GM21529 (cell line): ENCODE results near the gene KCNIP3.

Experiments
- ATAC-seq: cut with Tn5 transposase; IDR thresholded peaks from one replicate; pipeline ENCODE4 v1.9.1; 2021; ENCODE audit not compliant: unreplicated experiment

The KCNIP3 gene

DNA sequence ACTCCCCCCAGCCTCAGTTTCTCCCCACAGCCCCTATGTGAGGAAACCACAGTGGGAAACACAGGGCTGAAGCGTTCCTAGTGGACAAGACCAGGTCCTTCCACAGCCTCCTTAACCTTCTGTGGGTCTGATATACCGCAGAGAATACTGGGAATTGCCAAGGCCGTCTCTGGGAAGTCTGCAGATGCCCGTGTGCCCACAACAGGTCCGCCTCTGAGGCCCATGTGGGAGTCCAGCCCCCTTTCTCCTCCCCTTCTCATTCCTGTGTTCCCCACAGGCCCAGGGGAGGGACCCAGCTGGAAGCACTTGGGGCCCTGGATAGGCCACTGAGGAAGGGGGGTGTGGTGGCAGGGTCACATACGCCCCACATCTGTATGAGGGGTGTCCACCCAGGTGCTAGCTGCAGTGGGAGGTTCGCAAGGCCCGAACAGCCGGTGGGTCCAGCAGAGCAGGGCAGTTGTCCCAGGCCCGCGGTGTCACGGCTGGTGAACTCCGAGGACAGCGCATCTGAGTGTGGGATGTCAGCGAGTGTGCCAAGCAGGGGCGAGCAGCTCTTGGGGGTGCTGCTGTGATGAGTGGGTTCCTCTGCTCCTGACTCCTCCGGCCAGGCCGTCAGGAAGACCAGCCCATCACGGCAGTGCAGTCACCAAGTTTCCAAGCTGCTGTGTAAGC lies 2.4 kb upstream of the KCNIP3 start:
- ATAC-seq, result no peak

- ATAC-seq, result no peak
These were observed 1.8 kb upstream of the KCNIP3 start for GRCh38 chr2:95295376-95295775.

- ATAC-seq, result no peak
These were observed 1.1 kb upstream of the KCNIP3 start for GRCh38 chr2:95296011-95296410.

DNA sequence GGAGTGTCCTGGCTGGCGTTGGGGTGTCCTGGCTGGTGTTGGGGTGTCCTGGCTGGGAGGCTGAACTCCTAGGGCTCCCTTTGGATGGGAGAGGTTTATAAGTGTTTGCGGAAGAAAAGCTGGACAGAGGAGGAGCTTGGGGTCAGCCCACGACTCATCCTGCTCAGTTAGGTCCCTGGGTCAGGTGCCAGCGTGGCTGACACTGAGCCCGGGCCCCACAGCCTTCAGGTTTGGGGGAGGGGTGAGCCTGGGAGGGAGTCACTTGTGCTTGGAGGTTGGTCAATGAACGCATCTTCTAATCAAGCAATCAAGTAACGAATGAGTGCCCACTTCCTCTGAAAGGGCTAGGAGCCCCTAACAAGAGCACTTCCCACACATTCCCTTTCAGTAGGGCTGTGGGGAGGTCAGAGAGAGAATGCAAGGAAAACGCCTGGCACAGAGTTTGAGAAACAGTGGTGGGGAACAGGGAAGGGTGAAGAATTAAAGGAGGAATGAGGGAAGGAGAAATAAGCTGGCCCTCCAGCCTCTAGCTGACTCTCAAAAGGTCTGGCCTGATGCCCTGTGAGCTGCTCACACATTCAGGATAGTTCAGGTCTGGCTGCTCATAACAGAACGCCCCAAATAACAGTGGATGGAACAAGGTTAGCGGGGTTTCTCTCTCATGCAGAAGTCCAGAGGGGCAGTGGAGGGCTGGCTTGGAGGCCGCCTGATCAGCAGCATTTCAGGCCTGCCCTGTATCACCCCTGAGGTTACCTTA lies 670 bp downstream of the KCNIP3 start:
- no peak for ATAC-seq

- no peak for ATAC-seq
These were observed 1.5 kb downstream of the KCNIP3 start for GRCh38 chr2:95298486-95299111.

DNA sequence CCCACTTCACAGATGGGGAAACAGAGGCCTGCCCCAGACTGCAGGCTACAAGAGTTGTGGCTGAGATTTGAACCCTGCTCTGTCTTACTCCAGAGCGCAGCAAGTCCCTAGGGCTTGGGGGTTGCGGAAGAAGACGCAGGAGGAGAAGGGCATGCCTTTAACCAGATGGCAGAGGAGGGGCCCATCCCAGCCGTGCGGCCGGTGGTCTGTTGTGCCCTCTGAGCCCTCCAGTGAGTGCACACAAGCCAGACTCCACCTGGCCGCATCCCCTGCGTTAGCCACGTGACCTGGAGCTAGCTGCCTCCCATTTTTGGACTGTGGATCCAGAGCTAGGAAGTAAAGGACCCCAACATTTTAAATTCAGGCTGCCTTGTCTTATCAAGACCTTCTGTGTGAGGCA lies 2.8 kb downstream of the KCNIP3 start:
- no peak for ATAC-seq

DNA sequence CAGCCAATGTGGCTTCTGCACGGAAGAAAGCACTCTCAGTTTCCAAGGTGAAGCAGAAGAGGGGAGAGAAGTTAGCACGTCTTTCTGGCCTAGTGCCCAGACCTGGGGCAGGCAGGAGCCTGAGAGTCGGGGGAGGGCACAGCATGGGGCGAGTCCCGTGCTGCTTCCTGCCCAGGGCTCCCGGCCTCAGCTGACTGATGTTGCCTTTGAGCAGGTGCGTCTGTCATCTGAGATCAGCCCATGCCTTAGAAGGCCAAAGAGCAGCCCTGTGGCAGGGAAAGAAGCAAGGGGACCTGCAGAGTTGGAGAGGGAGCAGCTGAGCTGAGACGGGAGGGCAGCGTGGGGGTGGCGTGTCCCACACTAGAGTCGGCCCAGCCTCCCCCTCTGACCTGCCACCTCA lies 3.3 kb downstream of the KCNIP3 start:
- ATAC-seq, result no peak

GRCh38 chr2:95301186-95301585 lies 4.0 kb downstream of the KCNIP3 start:
- ATAC-seq, result no peak

GRCh38 chr2:95301876-95302641 lies 4.9 kb downstream of the KCNIP3 start:
- no peak for ATAC-seq

- no peak for ATAC-seq
These were observed 6.2 kb downstream of the KCNIP3 start for GRCh38 chr2:95303191-95303919.

GRCh38 chr2:95305380-95306061 lies 8.4 kb downstream of the KCNIP3 start:
- ATAC-seq, result no peak

GRCh38 chr2:95306336-95306895 lies 9.3 kb downstream of the KCNIP3 start:
- no peak for ATAC-seq

- no peak for ATAC-seq
These were observed 9.9 kb downstream of the KCNIP3 start for GRCh38 chr2:95307036-95307435.

DNA sequence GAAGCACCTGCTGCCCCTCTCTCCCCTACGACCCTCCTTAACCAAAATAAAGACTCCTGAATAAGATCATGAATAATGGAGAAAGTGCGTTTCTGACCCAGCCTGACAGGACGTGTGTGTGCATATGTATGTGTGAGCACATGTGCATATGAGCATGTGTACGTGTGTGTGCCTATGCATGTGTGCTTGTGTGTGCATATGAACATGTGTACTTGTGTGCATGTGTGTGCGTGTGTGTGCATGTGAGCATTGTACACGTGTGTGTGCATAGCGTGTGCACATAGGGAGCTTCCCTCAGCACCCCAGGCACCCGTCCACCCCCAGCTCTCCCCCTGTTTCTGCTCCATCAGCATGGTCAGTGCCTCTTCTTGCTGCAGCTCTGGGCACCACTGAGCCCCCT lies 10.7 kb downstream of the KCNIP3 start:
- ATAC-seq, result no peak

DNA sequence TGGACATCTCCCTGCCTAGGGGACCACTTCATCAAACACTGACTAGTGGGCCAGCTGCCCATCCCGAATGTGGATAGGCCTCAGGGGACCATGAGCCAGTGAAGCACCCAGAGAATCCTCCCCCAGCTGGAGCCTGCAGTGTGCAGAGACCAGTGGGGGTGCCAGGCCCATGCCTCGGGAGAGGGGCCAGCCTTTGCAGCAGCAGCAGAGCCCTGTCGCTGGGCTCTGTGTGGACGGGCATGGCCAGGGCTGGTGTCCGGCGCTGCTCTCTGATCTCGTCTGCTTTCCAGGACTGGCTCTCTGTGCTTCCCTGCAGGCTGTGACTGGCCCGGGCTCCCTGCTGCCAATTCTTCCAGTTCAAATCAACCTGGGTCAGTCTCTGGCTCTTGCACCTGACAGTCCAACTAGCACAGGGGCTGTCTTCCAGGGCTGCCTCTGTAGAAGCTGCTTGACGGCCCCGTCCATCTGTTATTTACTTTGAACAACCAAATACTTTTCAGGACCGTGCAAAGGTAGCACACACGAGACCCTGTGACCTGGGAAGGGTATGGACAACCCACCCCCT lies 11.4 kb downstream of the KCNIP3 start:
- ATAC-seq, result no peak

DNA sequence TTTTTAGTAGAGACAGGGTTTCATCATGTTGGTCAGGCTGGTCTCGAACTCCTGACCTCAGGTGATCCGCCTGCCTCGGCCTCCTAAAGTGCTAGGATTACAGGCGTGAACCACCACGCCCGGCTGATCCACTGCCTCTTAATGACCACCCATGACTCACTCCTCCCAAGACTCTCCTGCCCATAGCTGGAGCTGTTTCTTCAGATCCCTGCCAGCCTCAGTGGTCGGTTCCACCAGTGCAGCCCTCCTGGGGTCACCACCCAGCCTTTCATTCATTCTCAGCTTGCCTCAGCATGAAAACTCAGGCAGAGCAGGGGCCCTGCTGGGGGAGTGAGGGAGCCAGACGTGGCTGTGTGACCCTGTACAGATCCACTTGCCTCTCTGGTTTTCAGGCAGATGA lies 12.5 kb downstream of the KCNIP3 start:
- no peak for ATAC-seq

GRCh38 chr2:95310216-95310615 lies 13.1 kb downstream of the KCNIP3 start:
- no peak for ATAC-seq

DNA sequence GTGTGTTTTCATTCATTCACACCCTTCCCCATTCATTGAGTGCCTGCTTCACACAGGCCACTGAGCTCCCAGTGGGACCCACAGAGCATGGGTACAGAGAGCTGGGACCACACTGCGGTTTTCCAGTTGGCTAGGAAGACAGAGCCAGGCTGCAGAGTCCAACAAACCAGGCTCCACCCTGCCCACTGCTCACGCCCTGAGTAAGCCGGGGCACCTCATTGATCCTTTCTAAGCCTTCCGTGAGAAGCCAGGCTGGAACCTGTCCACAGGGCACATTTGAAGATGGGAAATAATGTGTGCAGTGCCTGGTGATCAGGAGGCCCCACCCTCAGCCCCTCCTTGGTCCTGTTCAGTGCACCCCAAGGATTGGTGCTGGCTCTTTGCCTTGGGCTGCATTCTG lies 13.5 kb downstream of the KCNIP3 start:
- ATAC-seq, result no peak

- ATAC-seq, result no peak
These were observed 14.8 kb downstream of the KCNIP3 start for GRCh38 chr2:95311815-95312542.
